Astrocyte of the hippocampus (primary cell): ENCODE results near the gene SLC1A1.

ENCODE experiments used
- DNase-seq: peaks from one replicate; pipeline ENCODE4 v3.0.0; 2011; ENCODE audit warnings: low read depth, low spot score

Gene SLC1A1

DNA sequence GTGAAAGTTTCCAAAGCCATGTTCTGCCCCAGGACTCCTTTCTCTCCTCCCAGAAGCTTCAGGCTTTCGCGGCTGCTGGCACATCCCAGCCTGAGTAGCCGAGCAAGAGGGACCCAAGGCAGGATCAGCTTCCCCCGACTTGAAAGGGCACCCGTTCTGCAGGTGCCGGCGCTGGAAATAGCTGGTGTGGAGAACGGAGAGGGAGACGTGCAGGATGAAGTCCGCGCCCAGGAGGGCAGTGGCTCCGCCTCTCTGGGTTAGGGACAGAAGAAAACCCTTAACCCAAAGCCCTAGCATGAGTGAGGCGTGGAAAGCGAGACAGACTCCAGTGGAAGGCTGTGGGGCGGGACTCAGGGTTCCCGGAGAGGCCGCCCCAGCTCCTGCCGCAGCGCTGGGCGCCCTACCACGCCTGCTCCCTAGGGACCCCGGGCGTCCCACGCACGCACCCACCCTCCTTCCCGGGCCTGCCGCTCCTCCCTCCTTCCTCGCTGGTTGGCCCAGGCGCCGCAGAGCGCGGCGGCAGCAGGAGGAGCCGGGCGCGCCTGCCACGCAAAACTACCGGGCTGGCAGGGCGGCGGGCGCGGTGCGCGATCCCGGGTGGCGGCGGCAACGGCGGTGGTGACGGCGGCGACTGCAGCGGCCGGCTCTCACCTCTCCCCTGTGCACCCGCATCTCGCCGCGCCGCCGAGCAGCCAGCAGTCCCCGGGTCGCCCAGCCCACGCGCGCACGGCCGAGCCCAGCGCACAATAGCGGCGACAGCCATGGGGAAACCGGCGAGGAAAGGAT lies at the start of gene SLC1A1:
Gene SLC1A1, plus strand, starts transcription at position 550 of the 786 bp plus-strand sequence. Its CDS starts 212 bp downstream, at position 762.
- DNase-seq = peak; percentile 72

DNA sequence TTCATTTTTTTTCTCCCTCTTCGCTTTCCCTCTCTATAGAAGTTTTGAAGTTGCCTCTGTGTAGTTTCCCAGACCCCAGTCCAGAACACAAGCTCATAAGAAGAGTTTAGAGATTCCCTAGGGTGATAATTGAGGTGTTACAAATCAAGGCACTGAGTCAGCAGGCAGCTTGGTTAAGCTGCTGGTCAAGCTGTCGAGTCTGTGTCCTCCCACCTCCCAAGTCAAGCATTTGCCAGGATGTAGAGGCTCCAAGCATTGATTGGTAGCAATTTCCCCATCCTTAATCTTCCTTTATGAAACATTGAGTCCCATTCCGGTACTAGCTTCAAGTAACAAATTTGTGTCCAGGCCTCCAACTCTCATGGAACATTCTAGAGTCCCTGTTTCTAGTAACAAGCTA lies 47.5 kb upstream of the SLC1A1 start:
- DNase-seq = no peak

DNA sequence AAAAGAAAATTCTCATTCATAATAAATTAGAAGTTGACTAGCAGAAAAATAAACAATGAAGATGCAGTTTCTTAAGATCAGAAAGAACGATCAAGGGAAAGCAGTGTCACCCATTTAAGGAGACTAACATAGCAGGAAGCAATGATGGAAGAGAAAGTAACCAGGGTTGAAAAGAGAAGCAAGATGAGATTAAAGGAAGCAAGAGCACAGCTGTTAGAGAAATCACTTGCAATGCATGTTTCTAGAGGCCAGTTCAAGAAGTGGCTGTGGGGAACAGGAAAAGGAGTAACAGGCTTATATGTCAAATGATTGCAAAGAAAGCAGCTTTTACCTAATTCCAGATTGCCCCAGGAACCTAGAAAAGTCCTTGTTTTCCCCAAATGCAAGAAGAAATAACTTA lies 46.8 kb upstream of the SLC1A1 start:
- DNase-seq = no peak

DNA sequence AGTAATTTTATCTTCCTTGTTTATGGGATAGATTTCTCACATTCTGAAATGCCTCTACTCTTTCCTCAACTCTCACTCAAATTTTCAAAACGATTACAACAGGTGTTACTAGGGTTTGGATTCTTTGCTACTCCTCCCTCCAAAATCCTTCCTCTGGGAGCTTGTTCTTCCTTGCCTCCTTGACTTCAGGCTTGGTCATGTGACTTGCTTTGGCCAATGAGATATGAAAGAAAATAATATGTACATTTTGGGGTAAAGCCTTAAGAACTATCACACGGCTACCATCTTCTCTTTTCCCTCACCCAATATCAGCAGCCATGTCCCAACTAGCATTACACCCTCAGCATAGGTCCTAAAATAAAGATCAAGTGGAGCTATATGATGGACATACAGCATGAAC lies 28.8 kb upstream of the SLC1A1 start:
- no peak for DNase-seq

DNA sequence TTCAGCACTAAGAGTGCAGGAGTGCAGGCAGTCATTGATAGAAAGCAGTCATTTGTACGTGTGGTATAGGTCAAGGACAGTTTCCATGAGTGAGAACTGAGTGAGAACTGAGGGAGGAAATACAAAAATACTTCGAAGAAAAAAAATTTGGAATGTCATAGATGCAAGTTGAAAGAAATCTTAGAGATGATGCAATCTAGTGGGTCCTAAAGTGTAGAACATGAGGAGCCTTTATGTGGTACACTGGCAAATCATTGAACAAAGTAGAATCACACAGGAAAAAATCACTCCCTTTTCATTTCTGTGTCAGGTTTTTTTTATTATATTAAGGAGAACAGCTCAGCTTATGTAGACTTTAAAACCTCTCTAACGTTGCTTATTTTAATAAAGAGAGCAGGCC lies 26.4 kb upstream of the SLC1A1 start:
- no peak for DNase-seq

DNA sequence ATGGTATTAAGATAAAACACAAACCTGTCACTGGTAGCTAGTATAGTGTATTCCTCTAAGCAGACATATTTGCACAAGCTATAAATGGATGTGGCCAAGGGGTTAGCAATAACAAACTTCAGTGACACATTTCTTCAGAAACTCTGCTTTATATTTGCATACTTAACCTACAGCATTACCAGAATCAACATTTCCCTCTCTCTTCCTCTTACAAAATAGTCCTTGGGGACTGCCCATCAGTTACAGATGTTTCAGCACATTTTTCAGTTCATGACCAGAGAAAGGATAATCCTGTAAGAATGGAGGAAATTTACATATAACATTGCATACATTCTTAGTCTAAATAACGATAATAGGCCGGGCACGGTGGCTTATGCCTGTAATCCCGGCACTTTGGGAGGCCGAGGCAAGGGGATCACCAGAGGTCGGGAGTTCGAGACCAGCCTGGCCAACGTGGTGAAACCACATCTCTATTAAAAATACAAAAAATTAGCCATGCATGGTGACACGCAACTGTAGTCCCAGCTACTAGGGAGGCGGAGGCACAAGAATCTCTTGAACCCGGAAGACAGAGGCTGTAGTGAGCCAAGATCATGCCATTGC lies 25.3 kb upstream of the SLC1A1 start:
- no peak for DNase-seq

DNA sequence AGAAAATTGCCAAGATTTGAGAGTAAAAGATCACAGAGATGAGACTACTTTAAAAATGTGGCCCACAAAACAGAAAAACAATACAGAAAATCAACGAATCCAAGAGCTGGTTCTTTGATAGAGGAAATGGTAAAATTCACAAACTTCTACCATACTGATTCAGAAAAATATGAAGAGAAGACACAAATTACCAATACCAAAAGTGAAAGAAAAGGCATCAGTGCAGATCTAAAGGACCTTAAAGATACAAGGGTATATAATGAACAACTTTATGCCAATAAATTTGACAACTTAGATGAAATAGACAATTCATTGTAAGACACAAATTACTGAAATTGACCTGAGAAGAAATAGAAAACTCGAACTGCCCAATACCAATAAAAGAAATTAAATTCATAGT lies 24.4 kb upstream of the SLC1A1 start:
- DNase-seq = no peak

DNA sequence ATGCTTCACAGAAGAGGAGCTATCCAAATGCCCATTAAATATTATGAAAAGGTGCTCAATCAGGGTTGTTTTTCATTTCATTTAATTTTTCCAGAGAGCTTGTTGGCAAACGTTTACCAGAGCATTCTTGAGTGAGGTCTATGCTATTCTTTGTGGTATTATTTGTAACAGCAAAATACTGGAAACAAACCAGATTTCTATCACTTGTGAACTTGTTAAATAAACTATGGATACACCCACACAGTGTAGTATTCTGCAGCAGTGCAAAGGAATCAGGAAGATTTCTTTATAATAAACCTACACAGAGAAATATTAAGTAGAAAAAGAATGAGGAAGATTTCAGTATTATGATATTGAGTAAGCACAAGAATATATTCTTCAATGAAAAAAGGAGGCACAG lies 15.0 kb upstream of the SLC1A1 start:
- DNase-seq = peak; percentile 30

DNA sequence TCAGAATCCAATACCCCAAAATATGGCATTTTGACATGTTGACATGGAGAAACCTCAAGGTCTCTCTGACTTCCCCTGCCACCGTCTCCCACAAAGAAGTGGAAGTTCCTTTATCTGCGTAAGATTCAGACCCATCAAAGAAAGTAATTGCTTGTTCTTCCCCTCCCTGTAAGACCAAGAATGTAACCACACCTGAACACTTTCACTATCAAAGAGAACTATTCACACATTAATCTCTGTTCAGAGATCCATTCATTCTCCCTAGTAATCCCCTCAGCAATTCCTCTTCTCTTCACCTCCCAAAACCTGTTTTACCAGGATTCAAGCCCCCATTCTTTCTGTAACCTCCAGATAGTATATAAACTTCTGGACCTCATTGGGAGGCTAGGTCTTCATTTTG lies 4.1 kb upstream of the SLC1A1 start:
- no peak for DNase-seq

DNA sequence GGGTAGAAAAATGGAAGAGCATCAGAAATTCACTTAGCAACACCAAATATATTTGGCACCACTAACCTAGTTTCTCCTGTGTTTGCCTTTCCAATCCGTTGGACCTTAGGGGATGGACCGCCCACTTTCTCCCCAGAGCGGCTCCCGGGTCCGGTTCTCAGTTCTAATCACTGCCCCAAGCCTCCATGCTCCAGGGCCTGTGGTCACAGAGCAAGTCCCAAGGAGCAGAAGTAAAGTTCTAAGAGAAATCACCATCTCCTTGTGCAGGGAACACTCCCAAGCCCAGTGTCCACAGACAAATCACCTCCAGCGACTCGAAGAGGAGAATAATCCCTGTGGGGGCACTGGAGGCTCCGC lies 728 bp upstream of the SLC1A1 start:
- peak; percentile 38 for DNase-seq

DNA sequence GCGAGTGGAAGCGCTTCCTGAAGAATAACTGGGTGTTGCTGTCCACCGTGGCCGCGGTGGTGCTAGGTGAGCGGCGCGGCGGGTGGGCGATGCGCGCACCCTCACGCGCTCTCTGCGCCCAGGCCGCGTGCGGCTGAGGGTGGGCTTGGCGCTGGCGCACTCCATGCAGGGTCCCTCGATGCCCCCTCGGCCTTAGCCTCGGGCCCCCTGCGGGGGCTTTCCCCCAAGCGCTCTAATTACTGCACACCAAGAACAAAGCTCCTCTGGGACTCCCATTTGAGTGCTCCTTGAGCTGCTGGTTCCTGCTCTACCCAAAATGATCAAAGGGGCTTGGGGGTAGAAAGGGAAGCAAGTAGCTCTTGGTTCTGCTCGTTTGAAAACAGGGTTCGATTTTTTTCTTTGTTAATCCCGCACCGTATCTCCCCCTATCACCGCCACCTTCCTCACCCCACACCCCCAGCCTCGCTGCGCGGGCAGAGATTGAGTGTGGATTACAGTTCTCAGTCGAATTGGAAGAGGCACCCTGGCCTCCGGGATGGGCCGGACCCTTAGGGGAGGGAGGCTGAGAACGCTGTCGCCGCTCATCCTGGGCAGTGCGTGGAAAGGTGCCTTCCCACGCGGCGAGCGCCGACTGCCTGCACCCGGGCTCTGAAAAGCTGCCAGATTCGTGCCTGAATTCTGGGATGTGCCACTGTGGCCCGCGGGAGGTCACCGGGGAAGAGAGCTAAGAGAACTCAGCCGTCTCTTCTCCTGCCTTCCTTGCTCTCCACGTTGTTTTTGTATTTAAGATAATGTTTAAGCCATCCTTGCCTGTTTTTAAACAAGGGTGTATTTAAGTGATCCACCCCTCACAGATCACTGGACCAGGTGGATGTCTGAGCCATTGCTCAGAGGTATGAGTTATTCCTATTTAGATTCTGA lies 697 bp downstream of the SLC1A1 start:
- DNase-seq = no peak

DNA sequence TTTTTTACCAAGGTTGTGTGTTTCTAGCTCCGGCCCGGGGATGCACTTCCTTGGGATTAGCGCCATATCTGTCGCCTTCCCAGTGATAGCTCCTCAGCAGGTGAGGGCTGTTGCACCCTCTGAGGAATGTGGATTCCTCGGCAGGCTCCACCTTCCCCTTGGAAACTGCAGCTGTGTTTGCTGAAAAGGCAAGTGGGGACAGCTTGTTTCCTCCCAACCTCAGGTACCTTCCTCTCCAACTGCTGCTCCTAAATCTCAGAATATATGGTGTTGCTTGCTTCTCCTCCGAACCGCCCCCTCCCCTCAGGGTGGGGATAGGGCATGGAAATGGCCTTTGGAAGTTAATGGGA lies 1.3 kb downstream of the SLC1A1 start:
- no peak for DNase-seq

DNA sequence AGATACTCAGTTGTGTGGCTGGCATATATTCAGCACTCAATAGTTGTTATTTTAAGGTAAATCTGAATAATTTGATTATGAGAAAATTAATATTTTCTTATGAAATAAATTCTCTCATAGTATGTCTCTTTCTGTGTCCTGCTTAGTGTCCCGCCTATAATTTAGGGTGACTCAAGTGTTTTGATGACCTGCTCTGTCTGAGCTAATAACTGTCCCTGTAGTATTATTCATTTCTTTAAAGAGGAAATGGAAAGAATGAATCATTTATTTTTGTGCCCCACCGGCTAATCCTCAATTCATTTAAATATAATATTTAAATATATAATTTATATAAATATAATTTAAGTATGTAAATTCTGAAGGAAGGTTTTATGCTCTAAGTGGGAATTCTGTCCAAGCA lies 4.1 kb downstream of the SLC1A1 start:
- no peak for DNase-seq

DNA sequence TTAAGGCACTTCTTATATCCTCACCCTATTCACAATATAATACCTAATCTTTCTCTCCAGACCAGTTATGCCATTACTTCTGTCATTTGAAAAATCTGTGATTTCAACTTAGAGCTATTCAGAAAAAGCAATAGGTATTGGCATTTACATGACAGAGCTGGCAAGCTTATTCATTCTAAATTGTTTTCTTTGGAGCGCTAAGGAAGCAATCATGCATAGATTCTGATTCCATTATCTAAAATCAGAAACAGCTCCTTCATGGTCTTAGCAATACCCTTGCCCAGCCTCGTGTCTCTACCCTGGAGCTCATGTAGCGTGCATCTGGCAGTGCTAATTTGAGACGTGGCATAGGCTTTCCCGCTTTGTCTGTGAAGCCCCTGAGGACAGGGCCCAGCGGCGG lies 4.5 kb downstream of the SLC1A1 start:
- DNase-seq = peak; percentile 41

DNA sequence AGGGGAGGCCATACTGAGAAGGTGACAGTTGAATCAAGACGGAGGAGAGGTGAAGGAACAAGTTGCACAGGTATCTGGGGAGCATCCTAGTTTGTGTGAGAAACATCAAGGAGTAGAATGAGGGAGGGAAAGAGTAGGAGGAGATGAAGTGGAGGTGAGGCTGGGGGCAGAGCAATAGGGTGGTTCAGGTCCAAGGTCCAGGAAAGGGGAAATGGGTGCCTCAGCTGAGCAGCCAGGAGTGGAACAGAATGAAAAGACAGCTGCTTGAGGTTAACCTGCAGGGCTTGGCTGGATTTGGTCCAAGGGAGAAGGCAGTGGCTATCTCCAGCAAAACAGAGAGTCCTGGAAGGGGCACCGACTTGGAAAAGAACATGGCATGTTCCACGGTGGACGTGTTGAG lies 5.3 kb downstream of the SLC1A1 start:
- DNase-seq = no peak

DNA sequence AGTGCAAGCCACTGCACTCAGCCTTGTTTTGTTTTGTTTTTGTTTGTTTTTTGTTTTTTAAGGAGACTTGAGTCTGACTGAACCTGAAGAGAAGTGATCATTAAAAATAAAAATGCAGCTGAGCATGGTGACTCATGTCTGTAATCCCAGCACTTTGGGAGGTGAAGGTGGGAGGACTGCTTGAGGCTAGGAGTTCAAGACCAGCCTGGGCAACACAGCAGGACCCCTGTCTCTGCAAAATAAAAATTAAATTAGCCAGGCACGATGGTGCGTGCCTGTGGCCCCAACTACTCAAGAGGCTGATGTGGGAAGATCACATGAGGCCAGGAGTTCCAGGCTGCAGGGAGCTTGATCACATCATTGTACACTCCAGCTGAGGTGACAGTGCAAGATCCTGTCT lies 6.2 kb downstream of the SLC1A1 start:
- no peak for DNase-seq

DNA sequence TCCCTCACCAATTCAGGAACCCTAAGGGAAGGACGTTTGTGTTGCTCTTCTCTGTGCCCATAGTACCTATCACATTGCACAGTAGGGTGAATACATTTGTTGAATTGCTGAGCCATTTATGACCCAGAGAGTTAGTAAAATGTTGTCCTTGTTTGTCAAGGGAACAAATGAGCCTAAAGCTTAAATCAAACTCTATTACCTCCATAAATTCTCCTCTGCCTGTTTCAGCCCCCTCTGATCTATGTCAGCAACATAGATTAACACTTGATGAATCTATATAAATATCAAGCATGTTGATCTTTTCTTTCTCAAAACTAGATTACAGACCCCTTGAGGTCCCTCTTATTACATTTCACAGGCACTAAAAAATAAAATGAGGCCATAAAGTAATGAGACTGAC lies 7.1 kb downstream of the SLC1A1 start:
- no peak for DNase-seq

DNA sequence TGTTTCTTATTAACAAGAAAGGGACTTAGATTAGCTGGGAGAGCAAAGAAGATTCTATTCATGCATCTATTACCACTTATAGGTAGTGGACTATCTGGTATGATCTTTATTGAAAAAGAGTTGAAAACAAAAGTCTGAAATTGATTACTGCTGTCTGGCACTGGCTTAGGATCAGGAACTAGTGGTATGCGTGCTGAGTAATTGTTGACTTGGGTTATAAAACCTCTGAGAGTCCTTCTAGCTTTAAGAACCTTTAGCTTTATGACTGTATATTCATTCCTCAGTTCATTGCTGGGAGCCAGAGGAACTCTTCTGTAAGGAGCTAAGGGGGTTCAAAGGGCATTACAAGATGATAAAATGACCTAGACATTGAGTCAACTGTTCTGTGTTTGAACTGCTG lies 7.6 kb downstream of the SLC1A1 start:
- peak; percentile 56 for DNase-seq

DNA sequence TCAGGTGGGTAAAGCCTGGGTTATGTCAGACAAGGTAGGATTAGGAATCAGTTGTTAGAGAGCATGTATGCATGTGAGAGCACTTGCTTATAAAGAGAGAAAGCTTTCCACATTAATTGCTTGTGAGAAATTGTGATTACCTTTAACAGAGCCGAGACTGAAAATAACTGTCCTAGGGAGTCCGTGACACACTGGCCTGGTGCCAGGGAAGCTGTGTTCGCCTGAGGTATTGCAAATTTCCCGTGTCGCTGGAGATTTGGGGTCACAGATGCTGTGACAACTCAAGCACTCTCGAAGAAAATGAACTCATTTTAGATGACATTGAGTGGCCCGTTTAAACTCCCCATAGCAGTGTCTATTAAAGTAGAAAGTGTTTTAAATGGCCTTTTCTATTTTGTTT lies 9.6 kb downstream of the SLC1A1 start:
- no peak for DNase-seq

DNA sequence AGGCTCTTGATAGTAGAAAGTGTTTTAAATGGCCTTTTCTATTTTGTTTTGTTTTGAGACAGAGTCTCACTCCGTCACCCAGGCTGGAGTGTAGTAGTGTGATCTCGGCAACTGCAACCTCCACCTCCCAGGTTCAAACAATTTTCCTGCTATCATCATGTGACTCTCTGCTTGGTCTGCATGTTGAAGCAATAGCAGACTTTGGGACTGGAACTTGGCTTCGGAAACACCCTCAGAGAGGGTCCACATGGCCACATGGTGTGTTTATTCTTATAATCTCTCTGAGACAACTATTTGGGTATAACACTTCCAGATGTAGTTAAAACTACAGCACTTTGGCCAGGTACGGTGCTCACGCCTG lies 10.9 kb downstream of the SLC1A1 start:
- DNase-seq = no peak

DNA sequence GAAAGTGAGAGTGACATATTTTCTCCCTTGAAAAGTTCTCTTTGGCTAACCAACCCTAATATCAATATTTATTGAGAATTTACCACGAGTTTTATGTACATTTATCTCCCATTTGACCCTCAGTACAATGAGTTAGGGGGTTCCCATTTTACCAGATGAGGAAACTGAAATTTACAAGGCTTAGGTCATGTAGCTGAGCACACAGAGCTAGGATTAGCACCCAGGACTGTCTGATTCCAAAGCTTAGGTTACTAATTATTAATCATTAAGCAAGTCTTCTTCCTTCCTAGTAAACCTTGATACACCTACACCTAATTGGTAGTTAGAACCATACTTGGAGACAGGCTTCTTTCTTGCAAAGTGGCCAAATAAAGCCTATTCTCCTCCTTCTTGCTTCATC lies 12.2 kb downstream of the SLC1A1 start:
- no peak for DNase-seq

DNA sequence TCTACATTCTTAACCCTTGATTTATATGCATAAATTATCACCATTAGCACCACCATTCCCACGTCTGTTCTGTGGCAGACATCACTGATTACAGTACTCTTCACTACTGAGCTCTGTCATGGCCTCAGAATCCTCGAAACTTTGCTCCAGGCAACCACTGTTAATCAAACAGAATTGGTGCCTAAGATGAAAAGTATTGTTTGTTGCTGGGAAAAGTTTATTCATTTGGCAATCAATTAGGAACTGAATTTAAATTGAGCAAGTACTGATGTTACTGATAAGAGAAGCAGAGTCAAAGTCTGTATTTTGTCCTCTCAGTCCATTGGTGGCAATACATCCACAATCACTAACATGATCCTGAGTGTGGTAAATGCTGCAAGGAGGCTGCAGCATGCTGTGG lies 12.8 kb downstream of the SLC1A1 start:
- no peak for DNase-seq

DNA sequence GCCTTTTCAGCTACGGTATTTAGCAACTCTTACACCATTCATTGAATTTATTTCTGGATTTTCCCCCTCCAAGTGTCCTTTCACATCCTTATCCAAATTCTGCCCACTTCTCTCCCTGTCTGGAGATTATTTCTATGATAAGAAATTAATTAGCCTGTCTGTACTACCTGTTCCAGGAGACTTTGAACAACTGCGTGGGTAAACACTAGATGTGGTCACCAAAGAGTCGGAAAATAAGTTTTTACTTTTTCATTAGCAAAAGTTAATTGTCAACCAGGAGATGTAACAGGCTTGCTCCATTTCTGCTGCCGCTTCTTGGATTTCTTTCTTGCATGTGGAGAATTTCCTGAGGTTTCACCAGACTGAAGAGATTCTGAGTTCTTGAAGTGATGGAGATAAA lies 14.0 kb downstream of the SLC1A1 start:
- no peak for DNase-seq
